Activated T-helper 1 cell treated with anti-CD3 and anti-CD28 coated beads, Interleukin-12 subunit alpha, Interleukin-12 subunit beta, Interleukin-2, Interleukin-4 antibody, amounts not matched to agents 30 ng/mL and 10 ng/mL and 1 ng/mL, durations not matched to agents 14 hours and 24 hours and 36 hours (primary cell): Measurements from ENCODE around the gene HIPK3. TPM values are rescaled to one million over a fixed set of nuclear protein-coding genes. Genes with fewer than 3 reads are reported as not detected.

Source experiments
- DNase-seq: peaks from one replicate; pipeline ENCODE4 v3.0.0; 2021; ENCODE audit warnings: low spot score
- H3K27ac Mint-ChIP-seq: one replicate; pipeline ENCODE4 v1.8.0; 2021; ENCODE audit warnings: mild to moderate bottlenecking, mixed read lengths
- H3K27me3 Mint-ChIP-seq: one replicate; pipeline ENCODE4 v1.8.0; 2022; ENCODE audit warnings: mild to moderate bottlenecking, moderate library complexity, mixed read lengths; ENCODE audit not compliant: insufficient read depth
- H3K36me3 Mint-ChIP-seq: one replicate; pipeline ENCODE4 v1.8.0; 2021; ENCODE audit warnings: low read depth, mixed read lengths
- H3K4me1 Mint-ChIP-seq: one replicate; pipeline ENCODE4 v1.8.0; 2021; ENCODE audit warnings: low read depth, mixed read lengths
- H3K4me3 Mint-ChIP-seq: one replicate; pipeline ENCODE4 v1.8.0; 2021; ENCODE audit warnings: mild to moderate bottlenecking, moderate library complexity, mixed read lengths
- H3K9me3 Mint-ChIP-seq: one replicate; pipeline ENCODE4 v1.8.0; 2021; ENCODE audit warnings: mixed read lengths
- intact Hi-C: fragments of 100-400 bp; cut with micrococcal nuclease; formaldehyde crosslinking; loops from one replicate; pipeline ENCODE4 v1.15.1; 2024
- total RNA-seq: library from RNA; stranded (reverse); gene quantifications from 2 replicates; pipeline ENCODE4 v1.2.3, GENCODE V29; 2022

The HIPK3 gene
- total RNA-seq, 1 donor from 2014 or later = 37.7 TPM

DNA sequence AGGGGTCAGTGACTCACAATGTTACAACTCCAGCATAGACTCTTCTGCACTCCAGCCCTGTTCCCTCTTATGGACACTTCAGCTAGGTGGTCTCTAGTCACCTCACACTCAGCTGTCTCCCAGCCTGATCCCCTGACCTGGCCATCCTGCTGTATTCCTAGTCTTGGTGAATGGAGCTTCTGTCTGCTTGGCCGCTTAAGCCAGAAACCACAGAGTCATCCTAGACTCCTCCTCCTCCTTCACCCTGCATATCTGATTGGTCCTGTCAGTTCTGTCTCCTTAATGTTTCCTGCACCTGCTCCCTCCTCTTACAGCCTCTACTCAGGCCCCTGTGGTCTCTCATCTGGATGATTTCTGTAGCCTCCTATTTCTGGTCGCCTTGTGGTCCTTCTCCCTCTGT lies 144.9 kb downstream of the HIPK3 start:
- Mint-ChIP-seq H3K27ac (no peak overlapping the region), H3K9me3 (no peaks in the 10 kb centered on the region), H3K36me3 (no peaks in the 10 kb centered on the region), H3K4me3 (no peak overlapping the region), H3K27me3 (peaks cover 2% of the 10 kb centered on the region), H3K4me1 (no peaks in the 10 kb centered on the region)
- intact Hi-C loops = no loop called here
- DNase-seq = no peak

DNA sequence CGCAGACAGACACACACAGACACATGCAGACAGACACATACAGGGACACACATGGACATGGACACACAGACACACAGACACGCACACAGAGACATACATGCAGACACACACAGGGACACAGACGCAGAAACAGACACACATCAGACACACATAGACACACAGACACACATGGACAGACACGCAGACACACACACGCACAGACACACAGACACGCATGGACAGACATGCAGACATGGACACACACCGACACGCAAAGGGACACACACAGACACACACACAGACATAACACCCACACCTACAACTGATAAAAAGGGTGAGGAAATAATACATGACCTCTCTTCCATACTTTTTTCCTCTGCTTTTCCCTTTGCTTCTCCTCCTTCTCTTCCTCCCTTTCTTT lies 146.2 kb downstream of the HIPK3 start:
- intact Hi-C loops = no loop called here
- Mint-ChIP-seq H3K4me3 (no peak overlapping the region), H3K9me3 (no peaks in the 10 kb centered on the region), H3K27ac (no peak overlapping the region), H3K36me3 (no peaks in the 10 kb centered on the region), H3K27me3 (peaks cover 2% of the 10 kb centered on the region), H3K4me1 (no peaks in the 10 kb centered on the region)
- no peak for DNase-seq

DNA sequence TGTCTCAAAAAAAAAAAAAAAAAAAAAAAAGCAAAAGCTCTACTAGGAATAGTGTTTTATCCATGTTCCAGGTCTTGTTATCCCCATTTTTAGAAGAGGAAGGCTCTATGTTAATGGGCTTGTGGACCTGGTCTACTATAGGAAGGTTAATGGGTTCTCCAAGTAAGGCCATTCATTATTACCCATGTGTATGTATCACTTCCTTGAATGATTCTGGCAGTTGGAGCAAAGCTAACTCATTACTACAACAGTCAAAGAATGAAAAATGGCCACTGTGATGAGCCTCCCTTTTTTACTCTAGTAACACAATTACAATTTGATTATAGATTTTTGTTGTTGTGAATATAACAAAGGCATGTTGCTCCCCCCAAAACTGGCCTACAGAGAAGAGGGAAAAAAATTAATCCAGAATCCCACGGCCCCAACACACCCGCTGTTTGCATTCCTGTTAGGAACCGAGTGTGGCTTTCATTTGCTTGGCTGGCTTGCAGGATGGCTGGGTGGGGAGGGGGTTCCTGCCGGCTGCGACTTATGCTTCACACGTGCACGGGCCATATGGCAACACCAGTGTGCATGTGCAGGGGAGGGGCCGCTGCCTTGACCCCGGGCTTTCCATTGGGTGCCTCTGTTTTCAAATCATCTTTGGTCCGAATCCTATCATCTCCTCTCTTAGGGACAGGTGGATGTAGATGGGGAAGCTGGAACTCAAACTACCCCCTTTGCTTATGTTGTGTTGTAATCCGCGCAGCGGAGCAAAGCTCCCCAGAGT lies 148.8 kb downstream of the HIPK3 start:
- H3K4me3 Mint-ChIP-seq = no peak overlapping the region
- H3K4me1 Mint-ChIP-seq = no peaks in the 10 kb centered on the region
- H3K27ac Mint-ChIP-seq = no peak overlapping the region
- H3K9me3 Mint-ChIP-seq = no peaks in the 10 kb centered on the region
- peaks cover 8% of the 10 kb centered on the region for H3K27me3 Mint-ChIP-seq
- no peaks in the 10 kb centered on the region for H3K36me3 Mint-ChIP-seq
- intact Hi-C loops = no loop called here
- DNase-seq = no peak

Other genes with a start within 250 kb of the HIPK3 start
- gene DEPDC7, start 241.5 kb upstream of the HIPK3 start, total RNA-seq = 0.26 and 0.61 TPM in 2 replicates
- gene TCP11L1, start 217.8 kb upstream of the HIPK3 start, total RNA-seq = 15.0 and 16.1 TPM in 2 replicates
- gene CSTF3, start 95.9 kb upstream of the HIPK3 start, total RNA-seq = 34.9 and 36.5 TPM in 2 replicates
- not detected in 2 replicates for gene KIAA1549L, start 118.7 kb downstream of the HIPK3 start, total RNA-seq